Keratinocyte (primary cell): Measurements from ENCODE around the gene ARHGEF2.

ENCODE experiments used
- EZH2 ChIP-seq: IDR thresholded peaks from one replicate; pipeline ENCODE4 v1.6.1; 2012; ENCODE audit warnings: inconsistent platforms, mild to moderate bottlenecking, low read length, moderate library complexity
- TF ChIP-seq, protein P1 (sequence below), 3 experiments: IDR thresholded peaks in 1 of 3; conservative IDR thresholded peaks in 1 of 3; optimal IDR thresholded peaks in 1 of 3; 2 replicates in 2 of 3; 3 replicates in 1 of 3; pipeline versions ENCODE3 to v1.5.1; 2011; ENCODE audit warnings: low read length in 3 of 3, mild to moderate bottlenecking in 3 of 3, moderate library complexity in 2 of 3, control low read depth in 1 of 3, inconsistent platforms in 1 of 3; ENCODE audit not compliant: insufficient read depth in 2 of 3; ENCODE audit errors: extremely low read depth in 1 of 3

DNA sequence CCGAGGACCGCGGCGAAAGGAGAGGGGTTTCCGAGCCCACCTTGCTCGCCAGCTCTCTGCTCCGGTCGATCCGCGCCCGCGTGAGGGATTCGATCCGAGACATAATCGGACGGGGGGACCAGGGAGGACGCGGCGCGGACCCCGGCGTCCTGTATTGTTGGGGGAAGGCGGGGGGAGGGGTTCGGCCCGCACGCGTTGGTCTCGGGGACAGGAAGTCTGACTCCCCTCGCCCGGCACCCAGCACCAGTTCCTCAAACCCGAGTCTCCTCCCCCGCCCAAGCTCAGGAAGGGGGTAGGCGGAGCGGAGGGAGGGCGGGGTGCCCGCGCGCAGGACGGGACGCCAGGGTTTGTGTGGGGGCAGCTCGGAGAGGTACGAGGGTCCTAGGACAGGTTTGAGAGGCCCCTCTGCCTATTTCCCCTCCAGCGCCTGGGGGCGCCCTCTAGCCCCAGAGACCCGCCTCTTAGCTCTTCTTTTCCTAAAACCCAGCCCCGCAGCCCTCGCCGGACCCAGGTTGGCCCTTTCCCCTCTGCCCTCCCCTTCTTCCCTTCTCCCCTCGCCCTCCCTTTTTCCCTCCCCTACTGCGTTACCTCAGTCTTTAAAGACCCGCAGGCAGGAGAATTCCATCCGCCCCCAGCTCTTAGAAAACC is at the start of gene ARHGEF2:
- TF ChIP-seq EZH2, result no peak
- TF ChIP-seq, protein P1, sequence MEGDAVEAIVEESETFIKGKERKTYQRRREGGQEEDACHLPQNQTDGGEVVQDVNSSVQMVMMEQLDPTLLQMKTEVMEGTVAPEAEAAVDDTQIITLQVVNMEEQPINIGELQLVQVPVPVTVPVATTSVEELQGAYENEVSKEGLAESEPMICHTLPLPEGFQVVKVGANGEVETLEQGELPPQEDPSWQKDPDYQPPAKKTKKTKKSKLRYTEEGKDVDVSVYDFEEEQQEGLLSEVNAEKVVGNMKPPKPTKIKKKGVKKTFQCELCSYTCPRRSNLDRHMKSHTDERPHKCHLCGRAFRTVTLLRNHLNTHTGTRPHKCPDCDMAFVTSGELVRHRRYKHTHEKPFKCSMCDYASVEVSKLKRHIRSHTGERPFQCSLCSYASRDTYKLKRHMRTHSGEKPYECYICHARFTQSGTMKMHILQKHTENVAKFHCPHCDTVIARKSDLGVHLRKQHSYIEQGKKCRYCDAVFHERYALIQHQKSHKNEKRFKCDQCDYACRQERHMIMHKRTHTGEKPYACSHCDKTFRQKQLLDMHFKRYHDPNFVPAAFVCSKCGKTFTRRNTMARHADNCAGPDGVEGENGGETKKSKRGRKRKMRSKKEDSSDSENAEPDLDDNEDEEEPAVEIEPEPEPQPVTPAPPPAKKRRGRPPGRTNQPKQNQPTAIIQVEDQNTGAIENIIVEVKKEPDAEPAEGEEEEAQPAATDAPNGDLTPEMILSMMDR (optimal IDR thresholded peaks at IDR 0.05 in 1 of 3, IDR thresholded peaks at IDR 0.05 in 1 of 3, conservative IDR thresholded peaks at IDR 0.05 in 1 of 3; ENCODE audit: extremely low read depth in 1 of 3, insufficient read depth in 2 of 3, low read length in 3 of 3), result peak in 1 of 3 experiments; percentile 8
